Measurements from ENCODE around the gene VGLL2. TPM values are rescaled to one million over a fixed set of nuclear protein-coding genes. Genes with fewer than 3 reads are reported as not detected.
"Not testable (repeated sequence)": the region's sequence is repeated elsewhere in the genome, so short reads cannot be mapped to it uniquely, and the experiment has no call there.

The VGLL2 gene
- total and polyA plus RNA-seq, 7 donors, result not detected

DNA sequence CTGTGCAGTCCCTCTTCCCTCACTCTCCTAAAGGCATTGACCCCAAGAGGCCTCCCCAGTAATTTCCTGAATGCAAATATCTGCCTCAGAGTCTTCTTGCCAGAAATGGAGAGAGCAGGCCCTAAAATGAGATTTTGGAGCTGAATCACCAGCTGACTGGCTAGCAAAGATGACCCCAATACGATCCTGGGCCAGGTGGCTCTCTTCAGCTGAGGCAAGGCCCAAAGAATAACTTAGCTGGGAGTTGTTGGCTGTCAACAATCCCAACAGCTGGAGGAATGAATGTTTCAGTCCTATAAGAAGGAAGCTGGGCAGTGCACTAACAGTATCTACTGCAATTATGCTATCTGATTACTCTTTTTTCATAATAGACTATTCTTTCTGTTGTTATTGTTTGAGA is 37.2 kb upstream of the VGLL2 start:
- H3K36me3 ChIP-seq, result no peaks in the 10 kb centered on the region
- intact Hi-C loops (cut with DNase I), result no loop called here
- no peaks in the 10 kb centered on the region for H3K9me3 ChIP-seq
- 69 to 85% methylated on average over 1 of the region's 1 CpG for WGBS, 2 donors
- no peak for TF ChIP-seq POLR2AphosphoS5 (IDR thresholded peaks at IDR 0.05)
- H3K27ac ChIP-seq, result no peak overlapping the region
- H3K4me3 ChIP-seq, result no peak overlapping the region
- peaks cover 0 to 7% (median 0%) of the 10 kb centered on the region in 4 donors for H3K4me1 ChIP-seq
- DNase-seq, result no peak
- H3K27me3 ChIP-seq, result no peaks in the 10 kb centered on the region

DNA sequence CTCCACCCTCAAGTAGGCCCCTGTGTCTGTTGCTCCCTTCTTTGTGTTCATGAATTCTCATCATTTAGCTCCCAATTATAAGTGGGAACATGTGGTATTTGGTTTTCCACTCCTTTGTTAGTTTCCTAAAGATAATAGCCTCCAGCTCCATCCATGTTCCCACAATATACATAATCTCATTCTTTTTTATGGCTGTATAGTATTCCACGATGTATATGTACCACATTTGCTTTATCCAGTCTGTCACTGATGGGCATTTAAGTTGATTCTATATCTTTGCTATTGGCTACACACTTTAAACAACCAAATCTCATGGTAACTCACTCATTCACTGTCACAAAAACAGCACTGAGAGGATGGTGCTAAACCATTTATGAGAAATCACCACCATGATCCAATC is 35.5 kb upstream of the VGLL2 start:
- no peak for DNase-seq
- TF ChIP-seq POLR2A (IDR thresholded peaks at IDR 0.05) (no peak), EP300 (IDR thresholded peaks at IDR 0.05) (no peak), POLR2AphosphoS5 (IDR thresholded peaks at IDR 0.05) (no peak)
- TF ChIP-seq, protein P1, sequence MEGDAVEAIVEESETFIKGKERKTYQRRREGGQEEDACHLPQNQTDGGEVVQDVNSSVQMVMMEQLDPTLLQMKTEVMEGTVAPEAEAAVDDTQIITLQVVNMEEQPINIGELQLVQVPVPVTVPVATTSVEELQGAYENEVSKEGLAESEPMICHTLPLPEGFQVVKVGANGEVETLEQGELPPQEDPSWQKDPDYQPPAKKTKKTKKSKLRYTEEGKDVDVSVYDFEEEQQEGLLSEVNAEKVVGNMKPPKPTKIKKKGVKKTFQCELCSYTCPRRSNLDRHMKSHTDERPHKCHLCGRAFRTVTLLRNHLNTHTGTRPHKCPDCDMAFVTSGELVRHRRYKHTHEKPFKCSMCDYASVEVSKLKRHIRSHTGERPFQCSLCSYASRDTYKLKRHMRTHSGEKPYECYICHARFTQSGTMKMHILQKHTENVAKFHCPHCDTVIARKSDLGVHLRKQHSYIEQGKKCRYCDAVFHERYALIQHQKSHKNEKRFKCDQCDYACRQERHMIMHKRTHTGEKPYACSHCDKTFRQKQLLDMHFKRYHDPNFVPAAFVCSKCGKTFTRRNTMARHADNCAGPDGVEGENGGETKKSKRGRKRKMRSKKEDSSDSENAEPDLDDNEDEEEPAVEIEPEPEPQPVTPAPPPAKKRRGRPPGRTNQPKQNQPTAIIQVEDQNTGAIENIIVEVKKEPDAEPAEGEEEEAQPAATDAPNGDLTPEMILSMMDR (IDR thresholded peaks at IDR 0.05), result no peak
- Histone ChIP-seq H3K4me3 (no peak overlapping the region), H3K27ac (no peak overlapping the region), H3K4me1 (peaks cover 0 to 7% (median 0%) of the 10 kb centered on the region in 4 donors), H3K27me3 (no peaks in the 10 kb centered on the region), H3K9me3 (no peaks in the 10 kb centered on the region), H3K36me3 (no peaks in the 10 kb centered on the region)
- intact Hi-C loops (cut with DNase I), result no loop called here
- WGBS, 2 donors, result 82 to 84% methylated on average over 1 of the region's 1 CpG

DNA sequence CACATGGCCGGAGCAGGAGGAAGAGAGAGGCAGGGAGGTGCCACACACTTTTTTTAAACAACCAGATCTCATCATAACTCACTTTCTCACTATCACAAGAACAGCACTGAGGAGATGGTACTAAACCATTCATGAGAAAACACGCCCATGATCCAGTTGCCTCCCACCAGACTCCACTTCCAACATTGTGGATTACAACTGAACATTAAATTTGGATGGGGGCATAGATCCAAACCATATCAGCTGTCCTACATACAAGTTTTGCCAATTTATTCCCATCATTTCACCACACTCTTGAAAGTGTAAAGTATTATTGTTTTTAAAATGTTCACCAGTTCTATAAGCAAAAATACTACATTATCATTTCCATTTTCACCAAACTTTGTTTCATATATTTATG is 33.9 kb upstream of the VGLL2 start:
- Histone ChIP-seq H3K36me3 (no peaks in the 10 kb centered on the region), H3K27ac (no peak overlapping the region), H3K4me3 (no peak overlapping the region), H3K27me3 (no peaks in the 10 kb centered on the region), H3K4me1 (peaks cover 0 to 7% (median 0%) of the 10 kb centered on the region in 4 donors), H3K9me3 (no peaks in the 10 kb centered on the region)
- intact Hi-C loops (cut with DNase I), result no loop called here
- TF ChIP-seq, protein P1 (IDR thresholded peaks at IDR 0.05), result no peak
- no peak for TF ChIP-seq POLR2A (IDR thresholded peaks at IDR 0.05)
- TF ChIP-seq POLR2AphosphoS5 (IDR thresholded peaks at IDR 0.05), result no peak
- no peak for TF ChIP-seq EP300 (IDR thresholded peaks at IDR 0.05)
- 85 to 89% methylated on average over 2 of the region's 2 CpGs for WGBS, 2 donors
- no peak for DNase-seq

DNA sequence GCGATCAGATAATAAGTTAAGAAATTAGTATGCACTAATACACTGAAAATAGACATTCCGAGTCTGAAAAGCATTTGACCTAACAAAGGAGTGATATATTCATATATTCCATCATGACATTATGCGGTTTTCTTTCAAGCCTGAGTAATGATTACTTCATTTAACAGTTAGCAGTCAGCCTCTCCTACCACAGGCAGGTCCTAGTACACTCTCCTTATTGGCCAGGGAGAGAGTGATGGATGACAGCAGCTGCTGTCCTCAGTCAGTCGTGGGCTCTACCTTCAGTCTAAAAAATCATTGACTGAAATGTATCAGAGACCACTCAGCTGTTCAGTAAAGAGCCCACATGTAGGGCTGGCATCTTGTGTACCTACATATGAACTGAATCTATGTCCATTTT is 33.2 kb upstream of the VGLL2 start:
- no peak overlapping the region for H3K27ac ChIP-seq
- intact Hi-C loops (cut with DNase I), result no loop called here
- no peak for DNase-seq
- no peak overlapping the region for H3K4me3 ChIP-seq
- H3K4me1 ChIP-seq, result peaks cover 0 to 5% (median 0%) of the 10 kb centered on the region in 4 donors
- no peaks in the 10 kb centered on the region for H3K36me3 ChIP-seq
- no peaks in the 10 kb centered on the region for H3K9me3 ChIP-seq
- 76 to 80% methylated on average over 4 of the region's 4 CpGs for WGBS, 2 donors
- no peaks in the 10 kb centered on the region for H3K27me3 ChIP-seq
- TF ChIP-seq POLR2AphosphoS5 (IDR thresholded peaks at IDR 0.05) (no peak), POLR2A (IDR thresholded peaks at IDR 0.05) (no peak), EP300 (IDR thresholded peaks at IDR 0.05) (no peak)
- TF ChIP-seq, protein P1 (IDR thresholded peaks at IDR 0.05), result no peak

DNA sequence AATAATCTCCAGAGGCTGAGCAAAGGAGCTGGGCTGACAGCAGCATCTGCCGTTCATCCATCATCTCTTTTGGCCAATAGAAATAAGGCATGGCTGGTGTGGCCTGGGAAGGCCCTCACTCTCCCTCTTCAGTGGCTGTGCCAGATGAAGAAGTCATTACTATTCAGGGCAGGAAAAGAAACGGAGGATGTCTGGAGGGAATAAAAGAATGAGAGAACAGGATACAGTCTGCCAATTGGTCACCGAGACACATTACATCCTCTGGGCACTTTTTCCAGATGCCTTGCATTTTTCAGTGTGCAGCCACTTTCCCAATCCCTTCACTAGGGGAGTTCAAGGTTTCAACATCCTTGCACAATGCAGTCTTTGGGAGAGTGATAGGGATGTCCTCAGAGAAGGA is 32.2 kb upstream of the VGLL2 start:
- intact Hi-C loops (cut with DNase I), result no loop called here
- WGBS, 2 donors, result 61 to 88% methylated on average over 3 of the region's 3 CpGs
- no peaks in the 10 kb centered on the region for H3K4me1 ChIP-seq
- H3K9me3 ChIP-seq, result no peaks in the 10 kb centered on the region
- no peak for TF ChIP-seq POLR2AphosphoS5 (IDR thresholded peaks at IDR 0.05)
- no peak for DNase-seq
- H3K4me3 ChIP-seq, result no peak overlapping the region
- H3K27ac ChIP-seq, result no peak overlapping the region
- H3K27me3 ChIP-seq, result no peaks in the 10 kb centered on the region
- no peaks in the 10 kb centered on the region for H3K36me3 ChIP-seq

DNA sequence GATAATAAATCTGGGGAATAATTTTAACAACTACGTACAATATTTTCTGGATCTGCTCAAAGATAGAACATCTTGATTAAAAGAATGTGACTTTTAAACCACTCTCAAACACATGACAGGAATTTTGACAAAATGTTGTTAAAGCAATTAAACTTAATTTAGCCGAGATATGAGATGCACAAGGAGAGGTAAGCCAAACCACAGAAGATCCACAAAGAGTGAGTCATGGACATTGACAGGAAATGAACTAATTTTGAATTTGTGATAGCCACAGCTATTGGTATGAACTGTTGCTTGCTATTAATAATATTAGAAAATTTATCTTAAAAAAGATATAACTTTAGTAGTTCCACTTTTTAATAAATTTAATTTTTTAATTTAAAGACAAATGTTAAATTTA is 27.8 kb upstream of the VGLL2 start:
- no peak overlapping the region for H3K4me3 ChIP-seq
- intact Hi-C loops (cut with DNase I), result no loop called here
- 78 to 84% methylated on average over 2 of the region's 2 CpGs for WGBS, 2 donors

DNA sequence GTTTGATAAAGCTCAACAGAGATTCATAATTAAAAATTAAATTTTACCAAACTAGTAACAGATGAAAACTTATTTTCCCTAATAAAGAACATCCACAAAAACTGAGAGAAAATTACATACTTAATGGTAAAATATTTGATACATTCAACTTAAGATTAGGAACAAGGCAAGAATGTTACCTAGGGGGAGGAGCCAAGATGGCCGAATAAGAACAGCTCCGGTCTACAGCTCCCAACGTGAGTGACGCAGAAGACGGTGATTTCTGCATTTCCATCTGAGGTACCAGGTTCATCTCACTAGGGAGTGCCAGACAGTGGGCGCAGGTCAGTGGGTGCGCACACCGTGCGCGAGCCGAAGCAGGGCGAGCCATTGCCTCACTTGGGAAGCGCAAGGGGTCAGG is 20.8 kb upstream of the VGLL2 start:
- H3K27ac ChIP-seq; DNase-seq; H3K36me3 ChIP-seq; intact Hi-C loops (cut with DNase I); H3K27me3 ChIP-seq; H3K4me1 ChIP-seq; H3K9me3 ChIP-seq; H3K4me3 ChIP-seq: not testable (repeated sequence)
- WGBS, 2 donors, result 68 to 72% methylated on average over 11 to 12 of the region's 13 CpGs

More for the DNA sequence above, 27.8 kb upstream of the VGLL2 start:
- no peaks in the 10 kb centered on the region for H3K36me3 ChIP-seq
- H3K27me3 ChIP-seq, result peaks cover 0 to 2% (median 0%) of the 10 kb centered on the region in 3 donors
- H3K4me1 ChIP-seq, result no peaks in the 10 kb centered on the region
- DNase-seq, result no peak
- no peak for TF ChIP-seq POLR2A (IDR thresholded peaks at IDR 0.05)
- TF ChIP-seq EP300 (IDR thresholded peaks at IDR 0.05), result no peak
- no peak for TF ChIP-seq POLR2AphosphoS5 (IDR thresholded peaks at IDR 0.05)
- TF ChIP-seq, protein P1 (IDR thresholded peaks at IDR 0.05), result no peak
- H3K9me3 ChIP-seq, result no peaks in the 10 kb centered on the region
- no peak overlapping the region for H3K27ac ChIP-seq

DNA sequence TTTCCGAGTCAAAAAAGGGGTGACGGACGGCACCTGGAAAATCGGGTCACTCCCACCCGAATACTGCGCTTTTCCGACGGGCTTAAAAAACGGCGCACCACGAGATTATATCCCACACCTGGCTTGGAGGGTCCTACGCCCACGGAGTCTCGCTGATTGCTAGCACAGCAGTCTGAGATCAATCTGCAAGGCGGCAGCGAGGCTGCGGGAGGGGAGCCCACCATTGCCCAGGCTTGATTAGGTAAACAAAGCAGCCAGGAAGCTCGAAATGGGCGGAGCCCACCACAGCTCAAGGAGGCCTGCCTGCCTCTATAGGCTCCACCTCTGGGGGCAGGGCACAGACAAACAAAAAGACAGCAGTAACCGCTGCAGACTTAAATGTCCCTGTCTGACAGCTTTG is 20.4 kb upstream of the VGLL2 start:
- H3K4me1 ChIP-seq; H3K9me3 ChIP-seq; DNase-seq; intact Hi-C loops (cut with DNase I); H3K27me3 ChIP-seq; H3K4me3 ChIP-seq; H3K27ac ChIP-seq; H3K36me3 ChIP-seq: not testable (repeated sequence)
- WGBS, 2 donors, result 77 to 82% methylated on average over 19 of the region's 20 CpGs

Data from sigmoid colon (tissue), 7 donors.